Loucy (cell line): ENCODE data around the gene R3HDM1.

Source experiments
- CTCF ChIP-seq: fragments of 200-600 bp; sonication (generic); conservative IDR thresholded peaks from 2 replicates; pipeline ENCODE4 v1.5.1; 2014; ENCODE audit warnings: mild to moderate bottlenecking, antibody characterized with exemption, low read length
- EZH2phosphoT487 ChIP-seq: fragments of 200-600 bp; IDR thresholded peaks from 2 replicates; pipeline ENCODE4 v1.6.1; 2018; ENCODE audit warnings: antibody characterized with exemption, mild to moderate bottlenecking, moderate library complexity, borderline replicate concordance

DNA sequence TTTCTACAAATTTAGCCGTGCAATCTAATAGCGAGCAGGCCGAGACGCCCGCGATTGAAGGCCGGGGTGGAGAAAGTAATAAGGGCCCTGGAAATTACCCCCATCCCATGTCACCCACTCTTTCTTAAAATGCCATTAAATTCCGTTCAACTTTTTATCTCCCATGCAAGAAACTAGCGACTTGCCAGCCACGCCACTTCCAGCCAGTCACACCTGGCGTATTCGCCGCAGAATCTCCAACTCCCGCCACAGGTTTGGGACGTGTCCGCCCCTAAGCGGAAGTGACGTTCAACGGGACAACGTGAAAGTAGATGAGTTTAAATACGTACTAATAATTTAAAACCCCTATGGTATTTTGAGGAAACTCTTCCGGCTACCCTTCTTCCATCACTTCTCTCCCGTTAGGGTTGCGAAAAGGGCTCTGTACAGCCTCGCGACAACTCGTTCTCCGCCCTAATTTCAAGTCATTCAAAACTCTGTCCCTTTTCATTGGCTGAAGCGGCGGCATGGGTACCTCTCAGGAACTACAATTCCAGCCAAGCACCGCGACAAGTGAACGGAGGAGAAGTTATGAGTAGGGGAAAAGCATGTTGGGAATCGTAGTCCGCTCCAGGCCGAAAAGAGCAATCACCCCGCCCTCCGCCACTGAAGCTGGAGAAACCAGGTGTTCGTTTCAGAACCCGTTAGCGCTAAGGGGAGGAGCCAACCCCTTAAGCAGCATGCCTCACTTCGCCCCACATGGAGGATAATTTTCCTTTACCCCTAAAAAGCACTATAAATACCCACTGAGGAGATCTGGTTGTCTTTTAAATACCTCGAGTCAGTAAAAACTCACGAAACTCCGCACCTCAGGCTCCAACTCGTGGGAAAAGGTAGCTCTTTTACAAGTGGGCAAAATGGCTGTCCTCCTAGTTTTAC, 712 bp upstream of the R3HDM1 start, which contains the start of gene ZRANB3:
- TF ChIP-seq EZH2phosphoT487 (no peak), CTCF (no peak)
